Calu3 (cell line): ENCODE measurements around the gene DIP2A. TPM values are rescaled to one million over a fixed set of nuclear protein-coding genes. Genes with fewer than 3 reads are reported as not detected.

Source experiments
- BruUV-seq: library from RNA; stranded (reverse); fragments of 400-500 nt; replicated peaks from 2 replicates; lab custom pipeline; 2021; lab: Mats Ljungman, UMichigan
- CTCF ChIA-PET: fragments of 300-600 bp; sonication (Branson Sonifier 250); formaldehyde crosslinking; loops from one replicate; lab custom pipeline; 2022; ENCODE audit warnings: antibody characterized with exemption; lab: Charles Lee
- DNase-seq: peaks from one replicate; pipeline ENCODE4 v3.0.0; 2022
- H3K27ac Mint-ChIP-seq: one replicate; pipeline ENCODE4 v1.8.0; 2022; ENCODE audit warnings: mixed read lengths; ENCODE audit not compliant: unreplicated experiment
- H3K27me3 Mint-ChIP-seq: one replicate; pipeline ENCODE4 v1.8.0; 2022; ENCODE audit warnings: mixed read lengths; ENCODE audit not compliant: unreplicated experiment
- H3K36me3 Mint-ChIP-seq: one replicate; pipeline ENCODE4 v1.8.0; 2022; ENCODE audit warnings: mild to moderate bottlenecking, moderate library complexity, mixed read lengths; ENCODE audit not compliant: insufficient read depth, unreplicated experiment
- H3K4me1 Mint-ChIP-seq: one replicate; pipeline ENCODE4 v1.8.0; 2022; ENCODE audit warnings: mild to moderate bottlenecking, low read depth, mixed read lengths; ENCODE audit not compliant: unreplicated experiment
- H3K4me3 Mint-ChIP-seq: one replicate; pipeline ENCODE4 v1.8.0; 2022; ENCODE audit warnings: mild to moderate bottlenecking, low read depth, moderate library complexity, mixed read lengths; ENCODE audit not compliant: unreplicated experiment
- H3K9me3 Mint-ChIP-seq: one replicate; pipeline ENCODE4 v1.8.0; 2022; ENCODE audit warnings: low read depth, mixed read lengths; ENCODE audit not compliant: unreplicated experiment
- intact Hi-C: fragments of 100-400 bp; cut with micrococcal nuclease; formaldehyde crosslinking; loops from one replicate; pipeline ENCODE4 v1.10.0; 2022; ENCODE audit not compliant: unreplicated experiment
- total RNA-seq: library from RNA; stranded (reverse); gene quantifications from 2 replicates; pipeline ENCODE4 v1.2.3, GENCODE V29; 2022
- TF ChIP-seq, protein P1 (sequence below): fragments of 200-600 bp; IDR thresholded peaks from one replicate; pipeline ENCODE4 v1.8.0; 2022; ENCODE audit warnings: antibody characterized with exemption; ENCODE audit not compliant: unreplicated experiment

Gene DIP2A
- total RNA-seq, 1 experiment from 2014 or later: 29.3 TPM

DNA sequence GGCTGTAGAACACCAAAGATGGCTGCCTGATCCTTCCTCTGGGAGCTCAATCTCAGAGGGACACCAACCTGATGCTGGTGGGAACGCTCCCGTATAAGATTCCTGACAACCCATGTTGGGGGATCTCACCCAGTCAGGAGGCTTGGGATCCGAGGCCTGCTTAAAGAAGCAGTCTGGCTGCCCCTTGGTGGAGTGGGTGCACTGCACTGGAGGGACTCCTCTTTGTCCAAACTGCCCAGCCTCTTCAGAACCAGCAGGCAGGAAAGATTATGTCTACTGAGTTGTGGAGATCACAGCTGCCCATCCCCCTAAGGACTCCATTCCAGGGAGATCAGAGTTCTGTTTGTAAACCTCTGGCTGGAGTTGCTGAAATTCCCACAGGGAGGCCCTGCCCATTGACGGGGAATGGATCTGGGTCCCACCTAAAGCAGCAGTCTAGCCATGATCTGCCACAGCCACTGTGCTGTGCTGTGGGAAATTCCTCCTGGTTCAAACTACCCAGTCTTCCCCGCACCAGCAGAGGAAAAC, 123.2 kb downstream of the DIP2A start:
- TF ChIP-seq, protein P1, sequence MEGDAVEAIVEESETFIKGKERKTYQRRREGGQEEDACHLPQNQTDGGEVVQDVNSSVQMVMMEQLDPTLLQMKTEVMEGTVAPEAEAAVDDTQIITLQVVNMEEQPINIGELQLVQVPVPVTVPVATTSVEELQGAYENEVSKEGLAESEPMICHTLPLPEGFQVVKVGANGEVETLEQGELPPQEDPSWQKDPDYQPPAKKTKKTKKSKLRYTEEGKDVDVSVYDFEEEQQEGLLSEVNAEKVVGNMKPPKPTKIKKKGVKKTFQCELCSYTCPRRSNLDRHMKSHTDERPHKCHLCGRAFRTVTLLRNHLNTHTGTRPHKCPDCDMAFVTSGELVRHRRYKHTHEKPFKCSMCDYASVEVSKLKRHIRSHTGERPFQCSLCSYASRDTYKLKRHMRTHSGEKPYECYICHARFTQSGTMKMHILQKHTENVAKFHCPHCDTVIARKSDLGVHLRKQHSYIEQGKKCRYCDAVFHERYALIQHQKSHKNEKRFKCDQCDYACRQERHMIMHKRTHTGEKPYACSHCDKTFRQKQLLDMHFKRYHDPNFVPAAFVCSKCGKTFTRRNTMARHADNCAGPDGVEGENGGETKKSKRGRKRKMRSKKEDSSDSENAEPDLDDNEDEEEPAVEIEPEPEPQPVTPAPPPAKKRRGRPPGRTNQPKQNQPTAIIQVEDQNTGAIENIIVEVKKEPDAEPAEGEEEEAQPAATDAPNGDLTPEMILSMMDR: no peak
- Mint-ChIP-seq H3K4me1 (no peaks in the 10 kb centered on the region), H3K36me3 (peaks cover 4% of the 10 kb centered on the region), H3K27ac (no peak overlapping the region), H3K4me3 (no peak overlapping the region), H3K9me3 (peaks cover 20% of the 10 kb centered on the region), H3K27me3 (no peaks in the 10 kb centered on the region)
- intact Hi-C loops: no loop called here
- no peak for DNase-seq
- CTCF ChIA-PET: no interaction called here
- no TSS peak for BruUV-seq

DNA sequence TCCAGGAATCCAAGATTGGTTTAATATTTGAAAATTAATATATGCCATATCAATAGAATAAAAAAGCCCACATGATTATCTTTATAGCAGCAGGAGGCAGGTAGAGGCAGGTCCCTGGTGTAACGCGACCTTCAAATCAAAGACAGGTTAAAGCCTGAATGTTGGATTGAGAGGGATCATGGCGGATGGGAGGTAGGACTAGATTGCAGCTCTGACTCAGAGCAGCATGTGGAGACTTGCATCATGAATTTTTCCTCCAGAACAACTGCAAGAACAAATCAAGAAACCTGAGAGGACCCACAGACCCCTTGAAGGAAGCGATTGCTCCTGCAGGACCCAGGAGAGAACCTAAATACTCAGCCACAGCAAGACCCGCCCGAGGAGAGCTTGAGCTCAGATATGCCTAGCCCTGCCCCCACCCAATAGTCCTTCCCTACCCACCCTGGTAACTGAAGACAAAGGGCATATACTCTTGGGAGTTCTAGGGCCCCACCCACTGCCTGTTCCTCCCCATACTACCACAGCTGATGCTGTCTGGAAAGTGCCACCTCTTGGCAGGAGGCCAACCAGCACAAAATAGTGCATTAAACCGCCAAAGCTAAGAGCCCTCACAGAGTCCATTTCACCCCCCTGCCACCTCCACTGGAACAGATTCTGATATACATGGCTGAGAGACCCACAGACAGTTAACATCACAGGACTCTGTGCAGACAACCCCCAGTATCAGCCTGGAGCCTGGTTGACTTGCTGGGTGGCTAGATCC, 126.7 kb downstream of the DIP2A start:
- Mint-ChIP-seq H3K27ac (no peak overlapping the region), H3K27me3 (peaks cover 4% of the 10 kb centered on the region), H3K4me1 (no peaks in the 10 kb centered on the region), H3K4me3 (no peak overlapping the region), H3K9me3 (peaks cover 19% of the 10 kb centered on the region), H3K36me3 (peaks cover 4% of the 10 kb centered on the region)
- CTCF ChIA-PET: no interaction called here
- intact Hi-C loops: no loop called here
- no TSS peak for BruUV-seq
- DNase-seq: no peak
- TF ChIP-seq, protein P1: no peak

- Mint-ChIP-seq H3K4me1 (no peaks in the 10 kb centered on the region), H3K27me3 (peaks cover 19% of the 10 kb centered on the region), H3K9me3 (peaks cover 4% of the 10 kb centered on the region), H3K4me3 (no peak overlapping the region), H3K36me3 (no peaks in the 10 kb centered on the region), H3K27ac (no peak overlapping the region)
- CTCF ChIA-PET: no interaction called here
- no TSS peak for BruUV-seq
- intact Hi-C loops: no loop called here
- no peak for DNase-seq
- TF ChIP-seq, protein P1: no peak
These were observed 135.6 kb downstream of the DIP2A start for GRCh38 chr21:46594276-46594675.

- intact Hi-C loops: no loop called here
- no TSS peak for BruUV-seq
- Mint-ChIP-seq H3K27ac (no peak overlapping the region), H3K4me3 (no peak overlapping the region), H3K27me3 (peaks cover 8% of the 10 kb centered on the region), H3K9me3 (peaks cover 4% of the 10 kb centered on the region), H3K36me3 (no peaks in the 10 kb centered on the region), H3K4me1 (no peaks in the 10 kb centered on the region)
- TF ChIP-seq, protein P1: no peak
- no peak for DNase-seq
- CTCF ChIA-PET: no interaction called here
These were observed 137.5 kb downstream of the DIP2A start for GRCh38 chr21:46596201-46596600.
